CD4-positive, alpha-beta T cell treated with Interferon alpha-2 for 1 hour (primary cell): ENCODE results near the gene RPS6KA4.
A peak's percentile ranks its signal among the peaks of the same experiment; 100 is the strongest.

Experiments used
- DNase-seq, 2 donors: peaks; one replicate each; pipeline ENCODE4 v3.0.0-alpha.2; 2020 to 2022

The RPS6KA4 gene

DNA sequence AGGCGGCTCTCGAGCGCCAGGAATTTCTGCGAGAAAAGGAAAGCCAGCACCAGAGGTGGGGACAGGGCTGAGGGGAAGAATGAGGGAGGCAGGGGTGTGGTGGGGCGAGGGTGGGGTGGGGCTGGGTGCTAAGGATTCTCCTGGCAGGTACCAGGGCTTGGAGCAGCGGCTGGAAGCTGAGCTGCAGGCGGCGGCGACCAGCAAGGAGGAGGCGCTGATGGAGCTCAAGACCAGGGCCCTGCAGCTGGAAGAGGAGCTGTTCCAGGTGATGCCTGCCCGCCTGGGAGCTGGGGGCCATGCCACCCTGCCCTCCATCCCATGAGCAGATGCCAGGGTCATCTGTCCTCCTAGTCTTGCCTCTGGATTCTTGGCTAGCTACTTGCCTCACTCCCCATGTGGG, 9.6 kb upstream of the RPS6KA4 start:
- DNase-seq = no peak

DNA sequence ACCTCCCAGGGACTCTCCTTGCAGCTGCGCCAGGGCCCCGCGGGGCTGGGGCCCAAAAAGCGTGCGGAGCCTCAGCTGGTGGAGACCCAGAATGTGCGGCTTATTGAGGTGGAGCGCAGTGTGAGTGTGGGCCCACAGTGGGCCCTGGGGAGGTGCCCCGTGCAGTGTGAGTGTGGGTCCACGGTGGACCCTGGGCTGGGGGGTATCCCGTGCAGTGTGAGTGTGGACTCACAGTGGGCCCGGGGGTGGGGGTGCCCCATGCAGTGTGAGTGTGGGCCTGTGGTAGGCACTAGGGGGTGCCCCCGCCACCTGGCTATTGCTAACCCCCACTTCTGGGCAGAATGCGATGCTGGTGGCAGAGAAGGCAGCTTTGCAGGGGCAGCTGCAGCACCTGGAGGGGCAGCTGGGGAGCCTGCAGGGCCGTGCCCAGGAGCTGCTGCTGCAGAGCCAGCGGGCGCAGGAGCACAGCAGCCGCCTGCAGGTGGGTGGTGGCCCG, 7.8 kb upstream of the RPS6KA4 start:
- DNase-seq = no peak

DNA sequence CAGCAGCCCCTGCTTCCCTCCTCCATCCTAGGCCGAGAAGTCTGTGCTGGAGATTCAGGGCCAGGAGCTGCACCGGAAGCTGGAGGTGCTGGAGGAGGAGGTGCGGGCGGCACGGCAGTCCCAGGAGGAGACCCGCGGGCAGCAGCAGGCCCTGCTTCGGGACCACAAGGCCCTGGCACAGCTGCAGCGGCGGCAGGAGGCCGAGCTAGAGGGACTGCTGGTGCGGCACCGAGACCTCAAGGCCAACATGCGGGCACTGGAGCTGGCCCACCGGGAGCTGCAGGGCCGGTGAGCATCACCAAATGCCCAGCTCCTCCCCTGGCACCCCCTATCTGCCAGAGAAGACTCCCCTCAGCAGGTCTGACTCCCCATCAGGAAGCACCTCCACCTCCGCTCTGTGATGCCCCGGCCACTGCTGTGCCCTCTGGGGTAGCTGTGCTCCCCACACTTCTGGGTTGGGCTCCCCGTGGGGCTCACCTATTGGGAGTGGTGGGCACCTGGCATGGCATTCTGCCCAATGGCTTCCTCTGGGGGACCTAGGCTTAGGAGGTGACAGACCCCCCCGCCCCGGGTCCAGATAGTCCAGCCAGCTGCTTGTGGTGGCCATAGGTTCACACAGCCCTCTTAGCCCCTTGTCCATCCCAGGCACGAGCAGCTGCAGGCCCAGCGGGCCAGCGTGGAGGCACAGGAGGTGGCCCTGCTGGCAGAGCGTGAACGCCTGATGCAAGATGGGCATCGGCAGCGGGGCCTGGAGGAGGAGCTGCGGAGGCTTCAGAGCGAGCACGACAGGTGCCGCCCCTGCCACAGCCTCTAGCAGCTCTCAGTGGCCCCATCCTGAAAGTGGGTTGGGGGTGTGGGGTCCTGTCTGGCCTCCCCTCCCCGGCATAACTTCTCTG, 6.6 kb upstream of the RPS6KA4 start:
- DNase-seq = no peak

DNA sequence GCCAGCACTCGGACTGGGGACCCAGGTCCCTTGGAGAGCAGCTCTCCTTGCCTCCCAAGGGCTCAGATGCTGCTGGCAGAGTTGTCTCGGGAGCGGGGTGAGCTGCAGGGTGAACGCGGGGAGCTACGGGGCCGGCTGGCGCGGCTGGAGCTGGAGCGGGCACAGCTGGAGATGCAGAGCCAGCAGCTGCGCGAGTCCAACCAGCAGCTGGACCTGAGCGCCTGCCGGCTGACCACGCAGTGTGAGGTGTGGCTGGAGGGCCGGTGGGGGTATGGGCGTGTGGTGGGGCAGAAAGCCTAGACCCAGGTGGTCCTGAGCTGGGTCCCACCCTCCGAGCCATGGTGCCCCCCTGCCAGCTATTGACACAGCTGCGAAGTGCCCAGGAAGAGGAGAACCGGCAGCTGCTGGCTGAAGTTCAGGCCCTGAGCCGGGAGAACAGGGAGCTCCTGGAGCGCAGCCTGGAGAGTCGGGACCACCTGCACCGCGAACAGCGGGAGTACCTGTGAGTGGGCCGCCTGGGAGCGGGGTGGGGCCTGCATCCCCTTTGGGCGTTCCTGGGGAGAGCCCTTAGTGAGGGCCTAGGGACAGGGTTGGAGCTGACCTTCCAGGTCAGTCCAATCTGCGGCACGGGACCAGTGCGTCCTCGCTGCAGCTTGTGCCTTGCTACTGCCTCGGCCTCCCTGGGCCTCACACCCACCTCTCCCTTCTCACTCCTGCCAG, 5.8 kb upstream of the RPS6KA4 start:
- no peak for DNase-seq

DNA sequence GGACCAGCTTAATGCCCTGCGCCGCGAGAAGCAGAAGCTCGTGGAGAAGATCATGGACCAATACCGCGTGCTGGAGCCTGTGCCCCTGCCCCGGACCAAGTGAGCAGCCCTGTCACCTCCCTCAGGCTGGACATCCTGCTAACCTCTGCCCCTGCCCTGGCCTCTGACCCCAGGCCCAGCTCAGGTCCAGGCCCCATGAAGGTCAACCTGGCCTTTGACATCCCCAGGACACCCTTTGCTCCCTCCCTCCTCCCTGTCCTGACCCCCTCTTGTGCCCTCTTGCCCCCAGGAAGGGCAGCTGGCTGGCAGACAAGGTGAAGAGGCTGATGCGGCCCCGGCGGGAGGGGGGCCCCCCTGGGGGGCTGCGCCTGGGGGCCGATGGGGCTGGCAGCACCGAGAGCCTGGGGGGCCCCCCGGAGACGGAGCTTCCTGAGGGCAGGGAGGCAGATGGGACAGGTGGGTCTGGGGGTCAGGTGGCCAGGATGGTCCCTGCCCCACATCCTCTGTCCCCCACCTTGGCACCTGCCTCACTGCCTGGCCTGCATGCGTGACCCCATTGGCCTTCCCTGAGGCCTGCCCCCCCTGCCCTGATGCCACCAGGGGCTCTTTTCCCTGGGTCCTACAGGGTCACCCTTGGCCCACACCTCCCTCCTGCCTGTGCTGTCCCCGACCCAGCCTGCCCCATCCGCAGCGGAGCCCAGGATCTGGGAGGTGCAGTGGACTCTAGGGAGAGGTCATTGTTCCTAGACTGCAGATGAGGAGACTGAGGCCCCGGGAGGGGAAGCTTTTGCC, 5.1 kb upstream of the RPS6KA4 start:
- DNase-seq = no peak

DNA sequence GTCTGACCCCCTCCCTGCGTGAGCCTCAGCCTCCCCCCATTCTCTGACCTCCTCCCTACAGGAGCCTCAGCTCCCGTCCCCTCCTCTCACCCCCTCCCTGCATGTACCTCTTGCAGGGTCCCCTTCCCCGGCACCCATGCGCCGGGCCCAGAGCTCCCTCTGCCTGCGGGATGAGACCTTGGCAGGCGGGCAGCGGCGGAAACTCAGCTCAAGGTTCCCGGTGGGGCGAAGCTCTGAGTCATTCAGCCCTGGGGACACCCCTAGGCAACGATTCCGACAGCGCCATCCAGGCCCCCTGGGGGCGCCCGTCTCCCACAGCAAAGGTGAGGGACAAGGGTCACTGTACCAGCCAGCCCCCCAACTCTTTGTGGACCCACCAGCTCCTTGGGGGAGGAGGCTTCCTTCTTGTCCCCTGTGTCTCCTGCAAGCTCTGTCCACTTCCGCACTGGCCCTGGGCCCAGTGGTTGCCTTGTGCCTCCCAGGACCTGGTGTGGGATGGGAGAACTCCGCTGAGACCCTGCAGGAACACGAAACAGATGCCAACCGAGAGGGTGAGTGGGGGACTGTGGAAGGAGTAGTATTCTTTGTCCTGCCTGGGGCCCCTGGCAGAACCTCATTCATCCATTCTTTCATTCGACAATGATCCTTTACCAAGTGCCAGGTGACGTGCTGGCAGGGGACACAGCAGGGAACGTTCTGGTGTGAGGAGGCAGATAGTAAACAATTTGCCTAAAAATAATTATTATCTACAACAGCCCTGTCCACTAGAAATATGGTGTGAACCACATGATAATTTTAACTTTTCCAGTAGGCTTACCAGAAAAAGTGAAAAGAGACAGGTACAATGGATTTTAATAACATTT, 3.7 kb upstream of the RPS6KA4 start:
- peak; percentile 31 to 48 for DNase-seq

DNA sequence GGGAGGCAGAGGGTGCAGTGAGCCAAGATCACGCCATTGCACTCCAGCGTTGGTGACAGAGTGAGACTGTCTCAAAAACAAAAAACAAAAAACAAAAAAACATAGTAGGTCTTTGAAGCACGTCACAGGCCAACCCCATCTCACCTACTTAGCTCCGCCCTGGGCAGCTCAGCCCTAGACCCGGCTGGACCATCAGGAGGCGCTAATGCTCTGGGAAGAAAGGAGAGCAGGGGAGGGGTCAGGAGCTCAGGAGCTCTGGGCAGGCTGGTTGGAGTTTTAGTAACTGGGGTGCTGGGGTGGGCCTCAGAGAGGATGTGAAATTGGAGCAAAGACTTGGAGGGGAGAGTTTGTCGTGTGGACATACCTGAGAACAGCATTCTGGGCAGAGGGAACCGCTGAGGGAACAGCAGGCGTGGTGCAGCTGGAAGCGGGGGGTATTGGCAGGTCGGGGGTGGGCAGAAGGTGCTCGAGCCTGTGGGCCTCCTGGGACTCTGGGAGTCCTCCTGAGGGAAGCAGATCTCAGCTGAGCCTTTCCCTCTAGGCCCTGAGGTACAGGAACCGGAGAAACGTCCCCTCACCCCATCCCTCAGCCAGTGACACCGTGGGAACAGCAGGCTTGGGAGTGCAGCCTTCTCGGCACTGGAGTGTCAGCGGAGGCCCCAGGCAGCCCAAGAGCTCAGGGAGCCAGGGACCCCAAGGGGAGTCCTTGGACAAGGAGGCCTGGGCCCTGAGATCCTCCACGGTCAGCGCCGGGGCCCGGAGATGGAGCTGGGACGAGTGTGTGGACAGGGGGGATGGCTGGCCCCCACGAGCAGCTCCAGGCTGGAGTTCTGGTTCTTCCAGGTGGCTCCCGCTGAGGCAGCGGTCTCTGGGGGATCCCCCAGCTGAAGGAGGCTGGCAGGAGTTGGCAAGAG, 2.2 kb upstream of the RPS6KA4 start:
- peak; percentile 34 to 40 for DNase-seq

DNA sequence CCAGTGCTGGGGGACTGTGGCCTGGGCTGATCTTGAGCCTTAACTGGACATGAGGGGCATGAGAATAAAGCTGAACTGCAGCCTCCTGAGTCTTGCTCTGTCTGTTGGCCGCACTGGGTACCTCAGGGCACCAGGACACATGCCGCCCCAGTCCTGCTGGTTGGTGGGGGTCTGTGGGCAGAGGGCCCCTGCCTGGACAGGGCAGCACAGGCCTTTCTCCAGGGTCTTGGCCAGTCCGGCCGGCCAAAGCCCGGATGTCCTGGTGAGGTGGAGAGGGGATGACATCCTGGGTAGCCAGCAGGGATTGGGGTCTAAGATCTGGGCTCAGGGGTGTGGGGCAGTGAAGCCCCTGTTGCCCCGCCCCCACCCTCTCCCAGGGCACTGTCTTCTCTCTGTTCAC, 1.5 kb upstream of the RPS6KA4 start:
- DNase-seq = no peak

DNA sequence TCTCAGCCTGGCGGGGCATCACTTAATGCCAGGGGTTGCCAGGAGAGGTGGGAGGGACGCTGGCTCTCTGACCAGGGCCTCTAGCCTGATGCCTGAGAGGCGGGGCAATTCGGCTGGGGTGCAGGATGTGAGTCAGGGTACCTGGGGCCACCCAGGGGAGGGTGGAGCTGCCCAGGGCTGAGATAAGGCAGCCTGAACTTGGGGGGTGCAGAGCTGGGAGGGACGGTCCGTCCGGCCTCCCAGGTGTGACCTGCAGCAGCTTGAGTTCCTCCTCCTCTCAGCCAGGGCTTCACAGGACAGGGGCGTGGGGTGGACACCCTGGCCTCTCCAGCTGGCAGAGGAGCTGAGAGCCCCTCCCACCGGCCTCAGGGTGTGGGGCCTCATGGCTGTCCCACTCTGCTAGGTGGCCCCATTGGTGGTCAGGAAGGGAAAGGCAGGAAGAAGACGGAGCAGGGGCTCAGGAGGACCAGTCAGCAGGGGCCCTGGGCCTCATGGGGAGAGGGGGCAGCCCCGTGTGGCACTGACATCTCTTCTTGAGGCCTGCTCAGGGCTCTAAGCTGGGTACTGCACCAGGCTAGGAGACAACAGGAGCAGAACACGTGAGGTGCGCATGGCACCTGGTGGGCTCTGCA, 942 bp upstream of the RPS6KA4 start:
- peak in 1 of 2 donors; percentile 33 for DNase-seq

DNA sequence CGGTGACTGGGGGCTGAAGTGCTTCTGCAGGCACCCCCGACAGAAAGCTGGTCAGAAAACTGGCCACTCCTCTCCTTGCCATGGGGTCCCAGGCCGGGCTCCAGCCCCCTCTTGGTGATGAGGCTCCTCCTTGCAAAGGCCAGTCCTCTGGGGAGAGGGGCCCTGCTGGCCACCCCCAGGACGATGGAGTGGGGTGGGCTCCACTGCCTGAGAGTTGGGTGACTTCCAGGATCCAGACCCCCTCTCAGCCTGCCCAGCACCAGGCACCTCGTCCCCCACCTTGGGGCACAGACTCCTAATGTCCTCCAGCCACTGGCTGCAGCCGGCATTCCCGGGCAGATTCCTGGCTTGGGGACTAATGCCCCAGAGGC, 441 bp upstream of the RPS6KA4 start:
- DNase-seq = no peak

DNA sequence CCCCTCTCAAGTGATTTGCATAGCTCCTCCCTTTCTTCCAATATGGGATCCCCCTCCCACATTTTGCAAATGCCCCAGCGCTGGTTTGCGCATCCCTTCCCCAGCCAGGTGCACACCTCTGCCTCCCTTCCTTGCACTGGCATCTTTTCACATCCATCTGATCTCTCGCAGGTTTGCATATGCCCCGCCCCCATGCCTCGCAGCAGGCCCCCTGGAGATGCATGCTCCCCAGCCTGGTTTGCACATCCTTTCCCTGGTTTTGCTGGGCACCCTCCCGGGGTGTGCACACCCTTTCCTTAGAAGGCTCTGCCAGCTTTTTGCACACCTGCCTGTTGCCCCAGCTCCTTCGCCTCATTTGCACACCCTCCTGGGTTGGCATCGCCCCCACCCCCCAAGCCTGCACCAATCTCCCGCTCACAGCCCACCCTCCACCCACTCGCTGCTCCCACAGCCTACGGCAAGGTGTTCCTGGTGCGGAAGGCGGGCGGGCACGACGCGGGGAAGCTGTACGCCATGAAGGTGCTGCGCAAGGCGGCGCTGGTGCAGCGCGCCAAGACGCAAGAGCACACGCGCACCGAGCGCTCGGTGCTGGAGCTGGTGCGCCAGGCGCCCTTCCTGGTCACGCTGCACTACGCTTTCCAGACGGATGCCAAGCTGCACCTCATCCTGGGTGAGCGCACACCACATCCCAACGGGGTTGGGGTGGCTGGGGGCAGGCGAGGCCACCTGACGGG, 917 bp downstream of the RPS6KA4 start:
- peak in 1 of 2 donors; percentile 19 for DNase-seq

DNA sequence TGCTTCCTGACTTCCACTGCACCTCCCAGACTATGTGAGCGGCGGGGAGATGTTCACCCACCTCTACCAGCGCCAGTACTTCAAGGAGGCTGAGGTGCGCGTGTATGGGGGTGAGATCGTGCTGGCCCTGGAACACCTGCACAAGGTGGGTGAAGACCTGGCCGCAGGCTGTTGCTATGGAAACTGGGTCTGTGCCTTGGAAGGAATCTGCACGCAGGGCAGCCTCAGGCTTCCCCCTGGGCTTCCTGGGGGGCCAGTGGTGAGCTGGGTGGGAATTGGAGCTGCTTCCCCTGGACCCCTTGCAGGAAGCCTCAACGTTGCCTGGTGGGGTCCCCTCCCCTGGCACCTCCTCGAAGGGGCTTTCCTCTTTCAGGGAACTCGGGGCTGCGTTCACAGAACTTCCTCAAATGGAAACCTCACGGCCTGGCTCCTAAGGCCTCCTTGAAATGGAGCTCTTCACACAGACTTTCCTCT, 1.5 kb downstream of the RPS6KA4 start:
- no peak for DNase-seq

DNA sequence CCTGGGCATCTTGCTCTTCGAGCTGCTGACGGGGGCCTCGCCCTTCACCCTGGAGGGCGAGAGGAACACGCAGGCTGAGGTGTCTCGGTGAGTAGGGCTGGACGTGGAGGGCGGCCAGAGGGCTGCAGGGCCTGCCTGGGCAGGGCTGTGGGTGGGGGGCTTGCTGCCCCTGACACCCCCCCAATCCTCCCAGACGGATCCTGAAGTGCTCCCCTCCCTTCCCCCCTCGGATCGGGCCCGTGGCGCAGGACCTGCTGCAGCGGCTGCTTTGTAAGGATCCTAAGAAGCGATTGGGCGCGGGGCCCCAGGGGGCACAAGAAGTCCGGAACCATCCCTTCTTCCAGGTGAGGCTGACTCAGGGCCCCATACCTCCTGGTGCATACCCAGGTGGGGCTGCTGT, 2.7 kb downstream of the RPS6KA4 start:
- no peak for DNase-seq

DNA sequence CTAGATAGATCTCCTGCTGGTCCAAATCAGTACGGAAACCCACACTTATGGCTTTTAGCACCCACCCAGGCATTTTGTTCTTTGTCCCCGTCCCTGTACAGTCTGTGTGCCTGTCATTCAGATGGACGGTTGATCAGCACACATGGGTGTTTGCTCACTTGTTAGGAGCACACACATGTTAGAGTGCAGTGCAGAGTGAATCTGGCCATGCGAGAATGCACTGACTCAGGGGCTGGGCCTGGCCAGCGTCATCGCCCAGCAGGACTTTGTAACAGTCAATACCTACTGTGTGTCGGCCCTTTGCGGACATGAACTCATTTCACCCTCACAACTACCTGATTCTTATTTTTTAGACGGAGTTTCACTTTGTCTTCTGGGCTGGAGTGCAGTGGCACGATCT, 3.4 kb downstream of the RPS6KA4 start:
- DNase-seq = no peak

DNA sequence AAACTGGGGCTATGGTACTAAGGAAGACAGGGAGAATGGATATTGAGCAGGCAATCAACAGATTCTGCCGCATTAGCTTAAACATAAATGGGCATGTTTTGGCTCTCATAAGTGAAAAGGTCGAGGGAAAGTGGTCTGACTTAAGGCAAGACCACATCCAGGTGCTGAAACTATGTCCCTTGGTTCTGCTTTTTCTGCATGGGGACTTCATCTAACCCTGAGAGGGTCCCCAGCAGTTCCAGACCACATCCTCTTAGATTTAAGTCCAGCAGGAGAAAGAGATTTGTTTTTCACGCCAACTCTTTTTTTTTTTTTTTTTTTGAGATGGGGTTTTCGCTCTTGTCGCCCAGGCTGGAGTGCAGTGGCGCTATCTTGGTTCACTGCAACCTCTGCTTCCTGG, 5.5 kb downstream of the RPS6KA4 start:
- no peak for DNase-seq

DNA sequence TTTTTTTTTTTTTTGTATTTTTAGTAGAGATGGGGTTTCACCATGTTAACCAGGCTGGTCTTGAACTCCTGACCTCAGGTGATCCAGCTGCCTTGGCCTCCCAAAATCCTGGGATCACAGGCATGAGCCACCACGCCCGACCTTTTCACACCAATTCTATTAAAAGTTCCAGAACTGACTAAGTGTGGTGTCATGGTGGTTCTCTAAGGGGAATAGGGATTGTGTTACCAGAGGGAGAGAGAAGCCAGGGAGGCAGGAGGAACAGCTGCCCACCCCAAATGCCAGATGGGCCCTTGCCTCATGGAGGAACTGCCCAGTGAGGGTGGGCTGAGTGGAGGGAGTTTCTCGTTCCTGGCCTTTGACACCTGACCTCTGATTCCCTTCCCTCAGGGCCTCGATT, 5.9 kb downstream of the RPS6KA4 start:
- DNase-seq = no peak

DNA sequence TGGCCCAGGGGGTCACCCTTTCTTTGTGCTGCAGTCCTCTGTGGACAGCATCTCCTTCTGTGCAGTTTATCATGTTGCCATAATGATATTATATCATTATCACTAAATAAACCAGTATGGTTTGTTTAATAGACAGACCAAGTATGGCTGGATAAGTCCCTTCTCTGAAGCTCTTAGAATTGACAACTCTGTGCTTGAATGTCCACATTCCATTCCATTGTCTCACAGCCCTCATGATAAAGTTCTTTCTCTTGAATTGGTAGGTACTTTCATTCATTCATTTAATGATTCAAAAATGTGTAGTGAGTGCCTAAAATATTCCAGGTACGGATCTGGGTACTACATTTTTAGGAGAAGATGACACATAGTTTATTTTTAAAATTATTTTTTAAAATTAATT, 7.8 kb downstream of the RPS6KA4 start:
- DNase-seq = no peak

DNA sequence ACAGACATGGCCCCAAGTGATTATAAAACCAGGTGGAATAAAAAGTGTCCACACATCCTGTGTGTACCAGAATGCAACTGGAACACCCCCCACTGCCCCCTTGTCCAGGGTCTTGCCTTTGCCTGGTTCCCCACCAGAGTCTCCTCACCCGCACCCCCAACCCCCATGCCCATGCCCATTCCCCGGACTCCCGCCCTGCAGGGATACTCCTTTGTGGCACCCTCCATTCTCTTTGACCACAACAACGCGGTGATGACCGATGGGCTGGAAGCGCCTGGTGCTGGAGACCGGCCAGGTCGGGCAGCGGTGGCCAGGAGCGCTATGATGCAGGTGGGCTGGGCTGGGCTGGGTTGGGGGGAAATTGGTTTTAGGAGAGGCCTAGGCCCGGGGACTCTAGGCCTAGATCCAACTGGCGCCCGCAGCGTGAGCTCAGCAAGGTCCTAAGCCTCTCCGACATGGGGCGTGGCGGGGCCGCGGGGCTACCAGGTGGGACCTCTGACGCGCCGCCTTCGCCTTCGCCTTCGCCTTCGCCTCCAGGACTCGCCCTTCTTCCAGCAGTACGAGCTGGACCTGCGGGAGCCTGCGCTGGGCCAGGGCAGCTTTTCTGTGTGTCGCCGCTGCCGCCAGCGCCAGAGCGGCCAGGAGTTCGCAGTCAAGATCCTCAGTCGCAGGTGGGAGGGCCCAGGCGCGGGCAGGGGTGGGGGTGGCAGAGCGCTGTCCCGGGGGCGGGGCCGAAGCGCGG, 9.1 kb downstream of the RPS6KA4 start:
- DNase-seq = no peak

DNA sequence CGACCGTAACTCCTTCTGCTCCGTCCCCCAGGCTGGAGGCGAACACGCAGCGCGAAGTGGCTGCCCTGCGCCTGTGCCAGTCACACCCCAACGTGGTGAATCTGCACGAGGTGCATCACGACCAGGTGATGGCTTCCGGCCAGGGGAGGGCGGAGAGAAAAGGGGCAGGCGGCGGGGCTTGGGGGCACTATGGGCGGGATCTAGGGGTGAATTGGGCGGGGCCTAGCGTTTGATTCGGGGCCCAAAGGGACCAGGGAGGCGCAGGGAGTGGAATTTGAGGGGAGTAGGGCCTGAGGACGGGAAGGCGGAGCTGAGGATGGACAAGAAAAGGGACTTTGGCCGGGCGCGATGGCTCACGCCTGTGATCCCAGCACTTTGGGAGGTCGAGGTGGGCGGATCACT, 9.7 kb downstream of the RPS6KA4 start:
- DNase-seq = no peak
